Nephron (organoid): ENCODE results near the gene SUV39H2.

Source experiments
- H3K27ac Mint-ChIP-seq, 3 experiments: 2 replicates each; pipeline ENCODE4 v1.8.0; 2020; ENCODE audit warnings: mixed read lengths in 3 of 3, mild to moderate bottlenecking in 2 of 3, moderate library complexity in 1 of 3
- H3K27me3 Mint-ChIP-seq: 2 replicates; pipeline ENCODE4 v1.8.0; 2021; ENCODE audit warnings: low read depth, mild to moderate bottlenecking, moderate library complexity, mixed read lengths
- H3K36me3 Mint-ChIP-seq: 2 replicates; pipeline ENCODE4 v1.8.0; 2020; ENCODE audit warnings: low read depth, mixed read lengths
- H3K4me1 Mint-ChIP-seq: 2 replicates; pipeline ENCODE4 v1.8.0; 2020; ENCODE audit warnings: mixed read lengths
- H3K4me3 Mint-ChIP-seq, 3 experiments: 2 replicates each; pipeline ENCODE4 v1.8.0; 2020; ENCODE audit warnings: mild to moderate bottlenecking in 3 of 3, mixed read lengths in 3 of 3, moderate library complexity in 2 of 3
- H3K9me3 Mint-ChIP-seq: 2 replicates; pipeline ENCODE4 v1.8.0; 2020; ENCODE audit warnings: mixed read lengths
- CTCF ChIP-seq, 3 experiments: fragments of 200-600 bp; sonication (generic); IDR thresholded peaks; one replicate each; pipeline ENCODE4 v1.5.0; 2021; ENCODE audit warnings: antibody characterized with exemption in 3 of 3; ENCODE audit not compliant: unreplicated experiment in 3 of 3

Gene SUV39H2, protein sequence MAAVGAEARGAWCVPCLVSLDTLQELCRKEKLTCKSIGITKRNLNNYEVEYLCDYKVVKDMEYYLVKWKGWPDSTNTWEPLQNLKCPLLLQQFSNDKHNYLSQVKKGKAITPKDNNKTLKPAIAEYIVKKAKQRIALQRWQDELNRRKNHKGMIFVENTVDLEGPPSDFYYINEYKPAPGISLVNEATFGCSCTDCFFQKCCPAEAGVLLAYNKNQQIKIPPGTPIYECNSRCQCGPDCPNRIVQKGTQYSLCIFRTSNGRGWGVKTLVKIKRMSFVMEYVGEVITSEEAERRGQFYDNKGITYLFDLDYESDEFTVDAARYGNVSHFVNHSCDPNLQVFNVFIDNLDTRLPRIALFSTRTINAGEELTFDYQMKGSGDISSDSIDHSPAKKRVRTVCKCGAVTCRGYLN

GRCh38 chr10:14878266-14879123, at the start of gene SUV39H2:
Gene SUV39H2 (plus strand): TSS chr10:14878866. CDS start chr10:14878889, 23 bp downstream.
- Mint-ChIP-seq H3K27me3 (no peaks in the 10 kb centered on the region), H3K9me3 (no peaks in the 10 kb centered on the region), H3K4me3 (peak within 1 kb of the TSS; percentile 97 to 99 (median 99)), H3K36me3 (peaks cover 6% of the 10 kb centered on the region), H3K27ac (peak within 1 kb of the TSS; percentile 96 to 99 (median 99)), H3K4me1 (peaks cover 25% of the 10 kb centered on the region)
- TF ChIP-seq CTCF (IDR thresholded peaks at IDR 0.05; ENCODE audit: unreplicated experiment in 3 of 3): no peak

DNA sequence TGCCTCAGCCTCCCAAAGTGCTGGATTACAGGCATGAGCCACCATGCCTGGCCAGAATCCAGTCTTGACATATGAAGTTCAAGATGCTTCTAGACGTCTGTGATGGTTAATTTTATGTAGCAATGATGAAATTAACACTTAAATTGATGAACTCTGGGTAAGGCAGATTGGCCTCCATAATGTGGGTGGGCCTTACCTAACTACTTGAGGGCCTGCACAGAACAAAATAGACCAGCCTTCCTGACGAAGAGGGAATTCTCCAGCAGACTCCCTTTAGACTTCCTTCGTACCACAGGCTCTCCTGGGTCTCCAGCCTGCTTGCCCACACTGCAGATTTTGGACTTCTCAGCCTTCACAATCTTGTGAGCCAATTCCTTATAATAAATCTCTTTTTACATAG, 45.6 kb upstream of the SUV39H2 start:
- H3K27me3 Mint-ChIP-seq: peaks cover 4% of the 10 kb centered on the region
- no peak for TF ChIP-seq CTCF (IDR thresholded peaks at IDR 0.05; ENCODE audit: unreplicated experiment in 3 of 3)
- no peak overlapping the region for H3K27ac Mint-ChIP-seq
- no peaks in the 10 kb centered on the region for H3K9me3 Mint-ChIP-seq
- peaks cover 18% of the 10 kb centered on the region for H3K4me1 Mint-ChIP-seq
- H3K4me3 Mint-ChIP-seq: no peak overlapping the region
- H3K36me3 Mint-ChIP-seq: peaks cover 3% of the 10 kb centered on the region

DNA sequence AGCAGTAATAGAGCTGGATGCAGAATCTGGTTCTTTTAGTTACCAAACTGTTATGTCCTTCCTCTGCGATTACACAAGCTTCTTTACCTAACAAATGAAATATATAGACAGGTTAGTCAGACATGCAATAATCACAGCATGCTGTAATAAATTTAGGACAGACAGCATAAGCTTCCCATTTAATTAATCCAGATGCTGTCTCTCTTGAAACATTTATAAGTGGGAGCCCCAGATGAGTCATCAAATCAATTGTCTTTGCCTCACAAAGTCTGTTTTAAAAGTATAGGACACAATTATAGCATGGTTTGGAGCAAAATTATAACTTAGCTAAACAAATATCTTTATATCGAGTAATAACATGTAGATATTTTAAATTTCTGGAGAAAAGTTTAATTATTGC, 42.5 kb upstream of the SUV39H2 start:
- H3K9me3 Mint-ChIP-seq: no peaks in the 10 kb centered on the region
- H3K36me3 Mint-ChIP-seq: peaks cover 14% of the 10 kb centered on the region
- no peak for TF ChIP-seq CTCF (IDR thresholded peaks at IDR 0.05; ENCODE audit: unreplicated experiment in 3 of 3)
- H3K27ac Mint-ChIP-seq: peak overlapping the region; percentile 32 to 100 (median 61)
- H3K4me1 Mint-ChIP-seq: peaks cover 29% of the 10 kb centered on the region
- no peaks in the 10 kb centered on the region for H3K27me3 Mint-ChIP-seq
- peak overlapping the region in 2 of 3 experiments; percentile 13 to 44 for H3K4me3 Mint-ChIP-seq

DNA sequence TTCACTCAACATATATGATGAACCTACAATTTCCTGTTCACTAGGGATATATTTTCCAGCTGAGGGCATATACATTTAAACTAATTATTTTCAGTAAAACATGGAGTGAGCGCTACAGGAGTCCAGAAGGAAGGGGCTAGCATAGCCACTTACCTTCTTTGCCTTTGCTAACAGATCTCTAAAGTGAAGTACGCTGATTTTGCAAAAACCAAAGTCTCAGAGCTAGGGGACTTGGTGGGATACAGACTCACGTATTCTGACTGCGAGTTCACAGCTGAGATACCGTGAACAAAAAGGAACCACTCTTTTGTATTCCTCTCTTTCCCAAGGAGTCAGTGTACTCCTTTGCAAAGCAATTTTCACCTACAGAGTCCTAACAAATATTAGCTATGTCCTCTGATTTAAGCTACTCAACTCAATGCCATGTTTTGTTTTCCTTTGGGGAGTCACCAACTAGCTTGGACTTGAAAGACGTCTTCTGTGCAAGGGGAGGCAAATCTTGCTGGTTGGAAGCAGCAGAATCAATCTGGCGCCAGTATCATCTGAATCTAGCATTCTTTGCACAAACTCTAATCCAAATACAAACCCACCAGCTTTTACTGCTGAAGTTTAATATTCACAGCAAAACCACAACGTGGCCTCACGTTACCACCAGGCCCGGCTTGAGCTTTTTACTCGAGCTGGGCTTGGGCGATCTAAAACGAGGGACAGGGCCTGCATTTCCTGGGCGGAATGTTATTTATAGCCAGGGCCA, 41.5 kb upstream of the SUV39H2 start:
- no peak for TF ChIP-seq CTCF (IDR thresholded peaks at IDR 0.05; ENCODE audit: unreplicated experiment in 3 of 3)
- peaks cover 29% of the 10 kb centered on the region for H3K4me1 Mint-ChIP-seq
- H3K27ac Mint-ChIP-seq: peak overlapping the region; percentile 99 to 100 (median 100)
- peaks cover 23% of the 10 kb centered on the region for H3K36me3 Mint-ChIP-seq
- H3K4me3 Mint-ChIP-seq: peak overlapping the region; percentile 90 to 96 (median 92)
- no peaks in the 10 kb centered on the region for H3K27me3 Mint-ChIP-seq
- H3K9me3 Mint-ChIP-seq: no peaks in the 10 kb centered on the region

DNA sequence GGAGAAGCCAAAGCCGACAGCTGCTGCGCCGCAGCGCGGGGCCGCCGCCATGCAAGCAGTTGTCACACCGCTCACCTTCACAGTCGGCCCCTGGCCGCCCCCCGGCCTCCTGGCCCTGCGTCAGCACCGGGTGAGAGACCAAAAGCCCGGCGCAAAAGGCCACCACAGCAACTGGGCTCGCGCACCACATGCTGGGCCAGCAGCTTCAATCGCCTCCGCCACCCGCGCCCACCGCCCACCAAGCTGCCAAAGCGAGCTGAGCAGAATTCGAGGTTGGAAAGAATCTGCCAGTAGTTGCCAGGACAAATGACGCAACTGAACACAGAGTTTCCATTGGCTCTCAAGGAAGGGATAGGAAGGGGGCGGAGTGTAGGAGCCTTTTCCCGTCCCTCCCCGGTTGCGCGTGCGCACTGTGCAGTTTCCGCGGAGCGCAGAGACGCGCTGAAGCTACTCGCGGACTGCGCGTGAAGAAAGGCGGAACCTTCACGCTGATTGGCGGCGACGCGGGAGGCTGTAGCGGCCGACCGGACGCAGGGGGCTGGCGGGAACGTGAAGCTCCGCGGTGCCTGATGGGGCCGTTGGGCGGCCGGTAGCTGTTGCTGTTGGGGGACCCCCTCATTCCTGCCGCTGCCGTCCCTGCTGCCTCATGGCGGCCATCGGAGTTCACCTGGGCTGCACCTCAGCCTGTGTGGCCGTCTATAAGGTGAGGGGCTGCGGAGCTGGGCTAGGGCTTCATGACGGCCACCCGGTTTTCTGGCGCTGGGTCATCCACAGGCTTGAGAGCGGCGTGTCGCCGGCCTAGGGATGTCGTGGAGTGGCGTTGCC, 40.7 kb upstream of the SUV39H2 start, which contains the start of the genes CDNF, HSPA14 and MSANTD7:
Gene CDNF, minus strand, starts transcription at position 281 of the 825 bp plus-strand sequence. Its CDS starts 91 bp downstream, at position 190.
Gene HSPA14, plus strand, starts transcription at position 550 of the 825 bp plus-strand sequence. Its CDS starts 97 bp downstream, at position 647.
Gene MSANTD7, plus strand, starts transcription at position 550 of the 825 bp plus-strand sequence. CDS start 3,979 bp downstream, outside the sequence.
- TF ChIP-seq CTCF (IDR thresholded peaks at IDR 0.05; ENCODE audit: unreplicated experiment in 3 of 3): peak in 1 of 3 experiments; percentile 13
- Mint-ChIP-seq H3K4me3 (peak within 1 kb of the TSS; percentile 90 to 96 (median 92)), H3K36me3 (peaks cover 30% of the 10 kb centered on the region), H3K27me3 (no peaks in the 10 kb centered on the region), H3K27ac (peak within 1 kb of the TSS; percentile 99 to 100 (median 100)), H3K4me1 (peaks cover 29% of the 10 kb centered on the region), H3K9me3 (no peaks in the 10 kb centered on the region)
